HG03196 (cell line): ENCODE data around the gene TNNC2.
"Not testable (repeated sequence)": the region's sequence is repeated elsewhere in the genome, so short reads cannot be mapped to it uniquely, and the experiment has no call there.

Source experiments
- ATAC-seq: cut with Tn5 transposase; IDR thresholded peaks from one replicate; pipeline ENCODE4 v1.9.1; 2021; ENCODE audit not compliant: unreplicated experiment

Gene TNNC2

DNA sequence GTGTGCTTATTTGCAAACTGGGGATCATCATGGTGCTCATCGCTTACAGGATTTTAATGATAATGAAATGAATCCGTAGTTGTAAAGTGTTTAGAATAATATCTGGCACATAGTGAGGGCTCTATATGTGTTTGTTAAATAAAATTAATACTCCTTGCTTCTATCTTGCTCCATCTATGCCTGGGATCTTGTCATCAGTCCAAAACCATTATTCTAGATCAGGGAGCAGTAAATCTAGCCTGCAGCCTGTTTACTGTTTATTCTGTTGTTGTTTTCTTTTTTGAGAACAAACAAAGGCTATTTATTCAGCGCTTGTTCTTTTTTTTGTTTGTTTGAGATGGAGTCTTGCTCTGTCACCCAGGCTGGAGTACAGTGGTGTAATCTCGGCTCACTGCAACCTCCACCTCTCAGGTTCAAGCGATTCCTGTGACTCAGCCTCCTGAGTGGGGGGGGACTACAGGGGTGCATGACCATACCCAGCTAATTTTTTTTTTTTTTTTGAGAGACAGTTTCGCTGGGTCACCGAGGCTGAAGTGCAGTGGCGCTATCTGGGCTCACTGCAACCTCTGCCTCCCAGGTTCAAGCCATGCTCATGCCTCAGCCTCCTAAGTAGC, 22.0 kb upstream of the TNNC2 start:
- ATAC-seq: no peak

DNA sequence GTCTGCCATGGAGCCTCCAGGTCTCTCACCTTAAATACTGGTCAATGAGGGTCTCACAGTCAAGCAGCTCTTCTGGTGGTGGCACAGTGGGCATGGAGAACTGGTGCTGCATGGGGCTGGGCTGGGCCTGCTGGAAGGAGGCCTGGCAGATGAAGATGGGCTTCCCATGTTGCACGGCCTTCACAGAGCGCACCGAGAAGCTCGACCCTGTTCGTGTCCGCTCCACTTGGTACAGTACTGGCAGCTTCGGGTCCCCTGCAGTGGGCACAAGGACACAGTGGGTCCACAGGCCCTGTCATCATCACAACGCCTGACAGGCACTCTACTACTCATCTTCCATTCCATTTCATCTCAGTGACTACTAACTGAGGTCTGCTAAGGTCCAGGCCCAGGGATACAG, 21.3 kb upstream of the TNNC2 start:
- no peak for ATAC-seq

DNA sequence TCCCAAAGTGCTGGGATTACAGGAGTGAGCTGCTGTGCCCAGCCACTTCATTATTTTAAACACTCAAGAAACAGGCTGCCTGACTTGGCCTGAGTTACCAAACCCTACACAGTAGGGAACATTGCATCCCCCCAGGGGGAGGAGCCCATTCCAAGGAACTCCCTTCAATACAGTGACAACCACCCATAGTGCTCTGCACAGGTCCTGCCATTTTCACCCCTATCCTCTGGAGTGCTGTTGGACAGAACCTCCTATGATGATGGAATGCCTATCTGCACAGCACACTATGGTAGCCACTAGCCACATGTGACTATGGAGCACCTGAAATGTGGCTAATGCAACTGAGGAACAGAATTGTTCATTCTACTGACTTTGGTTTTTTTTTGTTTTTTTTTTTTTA, 18.3 kb upstream of the TNNC2 start:
- no peak for ATAC-seq

DNA sequence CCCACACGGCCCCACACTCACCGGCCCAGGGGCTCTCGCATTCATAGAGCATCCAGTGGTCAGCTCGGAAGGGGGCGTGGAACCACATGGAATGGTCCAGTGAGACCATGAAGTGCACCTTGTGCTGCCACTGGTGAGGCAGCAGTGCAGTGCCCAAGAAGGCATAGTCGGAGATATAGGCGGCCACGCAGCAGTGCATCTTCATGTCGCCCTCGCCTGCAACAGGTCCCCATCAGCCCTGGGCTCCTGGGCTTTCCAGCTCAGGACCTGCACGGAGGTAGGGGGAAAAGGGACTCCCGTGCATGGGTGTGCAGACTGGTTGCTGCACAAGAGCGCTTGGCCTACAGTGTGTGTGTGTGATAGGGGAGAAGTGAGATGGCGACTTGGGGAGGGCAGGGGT, 16.4 kb upstream of the TNNC2 start:
- ATAC-seq: no peak

DNA sequence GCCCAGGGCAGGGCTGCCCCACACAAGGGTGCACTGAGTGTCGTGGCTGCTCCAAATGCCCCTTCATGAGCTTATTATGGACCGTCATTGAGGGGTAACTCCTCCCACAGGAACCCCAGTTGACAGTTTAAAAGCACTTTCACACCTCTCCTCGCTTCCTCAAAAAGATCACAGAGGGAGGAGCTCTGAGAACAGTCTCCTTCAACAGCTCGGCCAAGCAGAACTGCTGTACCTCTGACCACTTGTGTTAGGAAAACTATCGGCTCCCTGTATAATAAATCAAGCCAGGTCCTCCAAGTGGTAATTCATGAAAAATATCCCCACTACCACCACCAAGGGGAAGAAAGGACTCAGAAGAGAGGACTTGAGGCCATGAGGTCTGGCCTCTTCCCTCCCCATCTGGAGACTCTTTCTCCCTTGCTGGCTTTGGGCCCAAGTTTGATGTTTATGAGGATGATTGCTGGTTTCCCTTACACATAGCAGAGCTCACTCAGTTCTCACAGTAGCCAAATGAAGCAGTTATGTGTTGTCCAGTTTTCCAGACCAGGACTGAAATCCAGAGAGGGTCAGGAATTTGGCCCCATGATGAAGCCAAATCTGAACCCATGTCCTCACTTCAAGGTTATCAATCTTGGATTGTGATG, 15.2 kb upstream of the TNNC2 start:
- ATAC-seq: no peak

DNA sequence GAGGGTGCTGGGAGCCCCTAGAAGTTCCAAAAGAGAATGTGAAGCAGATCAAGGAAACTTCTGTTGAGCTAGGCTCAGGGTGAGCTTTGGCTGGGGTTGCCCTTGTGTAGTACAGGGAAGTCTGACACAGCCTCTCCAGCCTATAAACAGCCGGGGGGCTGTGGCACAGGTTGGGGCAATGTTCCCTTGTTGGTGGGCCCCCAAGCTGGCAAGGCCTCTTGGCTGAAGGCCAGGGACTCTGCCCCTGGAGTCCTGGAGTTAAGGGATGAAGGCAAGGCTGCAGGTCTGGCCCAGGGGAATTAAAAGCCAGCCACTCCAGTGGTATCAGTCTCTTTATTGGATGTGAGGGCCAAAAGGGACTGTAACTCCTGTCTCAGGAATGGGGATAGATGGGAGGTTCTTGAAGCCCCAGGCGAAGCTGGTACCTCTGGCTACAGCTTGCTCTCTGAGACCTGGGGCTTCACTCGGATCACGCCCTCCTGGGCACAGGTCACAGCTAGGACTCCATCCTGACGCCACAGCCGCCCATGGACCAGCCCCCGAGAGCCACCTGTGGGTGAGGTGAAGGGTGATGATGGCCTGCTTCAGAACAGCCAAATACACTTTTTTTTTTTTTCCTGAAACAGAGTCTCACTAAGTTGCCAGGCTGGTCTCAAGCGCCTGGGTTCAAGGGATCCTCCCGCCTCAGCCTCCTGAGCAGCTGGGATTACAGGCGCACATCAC, 14.5 kb upstream of the TNNC2 start:
- ATAC-seq: no peak

DNA sequence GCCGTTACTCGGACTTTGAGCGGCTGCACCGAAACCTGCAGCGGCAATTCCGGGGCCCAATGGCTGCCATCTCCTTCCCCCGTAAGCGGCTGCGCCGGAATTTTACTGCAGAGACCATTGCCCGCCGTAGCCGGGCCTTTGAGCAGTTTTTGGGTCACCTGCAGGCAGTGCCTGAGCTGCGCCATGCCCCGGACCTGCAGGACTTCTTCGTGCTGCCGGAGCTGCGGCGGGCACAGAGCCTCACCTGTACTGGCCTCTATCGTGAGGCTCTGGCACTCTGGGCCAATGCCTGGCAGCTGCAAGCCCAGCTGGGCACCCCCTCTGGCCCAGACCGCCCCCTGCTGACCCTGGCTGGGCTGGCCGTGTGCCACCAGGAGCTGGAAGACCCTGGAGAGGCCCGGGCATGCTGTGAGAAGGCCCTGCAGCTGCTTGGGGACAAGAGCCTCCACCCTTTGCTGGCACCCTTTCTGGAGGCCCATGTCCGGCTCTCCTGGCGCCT, 13.6 kb upstream of the TNNC2 start:
- no peak for ATAC-seq

DNA sequence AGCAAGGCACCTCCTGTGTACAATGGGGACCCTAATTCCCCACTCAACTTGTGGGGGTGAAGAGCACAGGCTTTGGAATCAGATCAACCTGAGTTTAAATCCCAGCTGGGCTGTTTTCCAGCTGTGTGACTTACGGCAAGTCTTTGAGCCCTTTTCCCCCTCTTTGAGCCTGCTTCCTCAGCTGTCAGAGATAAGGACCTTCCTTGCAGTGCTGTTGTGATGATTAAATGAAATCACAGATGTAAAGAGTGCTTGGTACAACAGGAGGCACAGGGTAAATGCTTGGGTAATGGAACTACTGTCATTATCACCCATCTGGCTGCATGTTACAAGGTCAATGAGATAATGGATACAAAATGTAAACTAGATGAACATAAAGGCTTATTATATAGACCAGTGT, 9.7 kb upstream of the TNNC2 start:
- no peak for ATAC-seq

DNA sequence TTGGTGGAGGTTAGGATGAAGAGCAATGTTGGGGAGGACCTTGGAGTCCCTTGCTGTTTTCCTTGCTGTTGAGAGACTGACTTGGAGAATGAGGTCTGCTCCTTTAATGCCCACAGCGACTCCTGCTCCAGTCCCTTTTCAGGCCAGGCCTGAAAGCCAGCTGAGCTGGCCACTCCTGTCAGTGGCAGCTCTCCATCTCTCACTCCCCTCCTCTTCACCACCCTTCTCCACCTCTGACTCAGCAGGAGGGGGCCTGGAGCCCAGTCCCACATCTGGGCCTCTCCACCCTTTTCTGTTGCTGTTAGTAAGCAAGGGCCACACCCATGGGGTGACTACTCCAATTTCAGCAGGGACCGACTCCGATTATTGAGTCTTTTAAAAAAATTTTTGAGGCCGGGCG, 8.7 kb upstream of the TNNC2 start:
- no peak for ATAC-seq

DNA sequence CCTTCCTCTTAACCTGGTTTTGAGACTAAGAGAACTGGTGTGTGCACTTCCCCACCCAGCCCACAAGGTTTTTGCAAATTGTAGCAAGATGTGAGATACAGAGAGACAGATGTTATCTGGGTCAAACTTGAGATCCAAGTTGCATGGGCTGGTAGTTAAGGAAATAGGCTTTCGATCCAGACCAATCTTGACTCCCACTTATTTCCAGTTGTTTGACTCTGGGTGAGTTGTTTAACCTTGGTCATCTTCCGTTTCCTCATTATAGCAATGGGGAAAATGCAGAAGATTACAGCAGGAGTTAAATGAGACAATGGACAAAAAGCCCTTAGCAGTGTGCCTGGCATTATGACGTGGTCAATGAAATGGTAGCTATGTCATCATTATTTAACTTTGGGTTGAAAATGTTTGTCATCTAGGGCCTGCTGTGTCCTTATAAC, 8.2 kb upstream of the TNNC2 start:
- no peak for ATAC-seq

DNA sequence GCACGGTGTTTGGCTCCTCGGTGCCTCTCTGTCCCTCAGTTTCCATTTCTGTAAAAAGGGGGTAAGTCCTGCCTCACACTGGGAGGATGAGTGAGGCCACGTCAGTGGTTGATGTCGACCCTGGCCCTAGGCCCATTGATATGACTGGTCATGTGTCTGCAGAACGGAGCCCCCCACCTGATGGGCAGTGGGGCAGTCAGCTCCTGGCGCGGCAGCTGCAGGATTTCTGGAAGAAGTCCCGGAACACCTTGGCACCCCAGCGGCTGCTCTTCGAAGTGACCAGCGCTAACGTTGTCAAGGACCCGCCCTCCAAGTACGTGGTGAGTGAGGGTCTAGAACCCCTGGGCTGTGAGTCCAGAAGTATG, 7.7 kb upstream of the TNNC2 start:
- no peak for ATAC-seq

DNA sequence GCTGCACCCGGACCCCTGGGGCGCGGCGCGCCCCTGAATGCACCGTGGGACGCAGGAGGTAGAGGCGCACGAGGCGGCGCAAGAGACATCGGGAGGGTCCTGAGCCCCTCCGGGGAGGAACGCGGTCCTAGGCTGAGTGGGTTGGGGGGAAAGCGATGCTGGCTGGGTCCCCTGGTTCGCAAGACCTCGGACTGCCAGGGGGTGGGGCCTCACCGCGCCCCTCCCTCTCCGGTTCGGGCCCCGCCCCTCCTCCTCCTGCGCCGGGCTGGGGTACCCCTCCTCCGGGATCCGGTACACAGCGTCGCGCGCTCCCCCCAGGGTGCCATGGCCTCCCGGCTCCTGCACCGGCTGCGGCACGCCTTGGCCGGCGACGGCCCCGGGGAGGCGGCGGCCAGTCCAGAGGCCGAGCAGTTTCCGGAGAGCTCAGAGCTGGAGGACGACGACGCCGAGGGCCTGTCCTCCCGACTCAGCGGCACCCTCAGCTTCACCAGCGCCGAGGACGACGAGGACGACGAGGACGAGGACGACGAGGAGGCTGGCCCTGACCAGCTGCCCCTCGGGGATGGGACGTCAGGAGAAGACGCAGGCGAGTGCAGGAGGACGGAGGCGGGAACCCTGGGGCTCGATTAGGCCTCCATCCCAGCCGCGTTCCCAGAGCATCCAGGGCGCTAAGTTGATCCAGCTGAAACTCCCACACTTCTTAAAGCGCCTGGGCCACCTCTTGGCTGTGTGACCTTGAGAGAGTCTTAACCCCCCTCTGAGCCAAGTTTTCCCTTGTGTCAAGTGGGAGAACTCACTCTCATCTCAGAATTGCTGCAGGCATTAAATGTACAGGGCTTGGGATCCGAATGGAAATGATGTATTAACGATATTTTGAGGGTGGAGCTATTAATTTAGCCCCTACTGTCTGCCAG, 7.0 kb upstream of the TNNC2 start:
- no peak for ATAC-seq

DNA sequence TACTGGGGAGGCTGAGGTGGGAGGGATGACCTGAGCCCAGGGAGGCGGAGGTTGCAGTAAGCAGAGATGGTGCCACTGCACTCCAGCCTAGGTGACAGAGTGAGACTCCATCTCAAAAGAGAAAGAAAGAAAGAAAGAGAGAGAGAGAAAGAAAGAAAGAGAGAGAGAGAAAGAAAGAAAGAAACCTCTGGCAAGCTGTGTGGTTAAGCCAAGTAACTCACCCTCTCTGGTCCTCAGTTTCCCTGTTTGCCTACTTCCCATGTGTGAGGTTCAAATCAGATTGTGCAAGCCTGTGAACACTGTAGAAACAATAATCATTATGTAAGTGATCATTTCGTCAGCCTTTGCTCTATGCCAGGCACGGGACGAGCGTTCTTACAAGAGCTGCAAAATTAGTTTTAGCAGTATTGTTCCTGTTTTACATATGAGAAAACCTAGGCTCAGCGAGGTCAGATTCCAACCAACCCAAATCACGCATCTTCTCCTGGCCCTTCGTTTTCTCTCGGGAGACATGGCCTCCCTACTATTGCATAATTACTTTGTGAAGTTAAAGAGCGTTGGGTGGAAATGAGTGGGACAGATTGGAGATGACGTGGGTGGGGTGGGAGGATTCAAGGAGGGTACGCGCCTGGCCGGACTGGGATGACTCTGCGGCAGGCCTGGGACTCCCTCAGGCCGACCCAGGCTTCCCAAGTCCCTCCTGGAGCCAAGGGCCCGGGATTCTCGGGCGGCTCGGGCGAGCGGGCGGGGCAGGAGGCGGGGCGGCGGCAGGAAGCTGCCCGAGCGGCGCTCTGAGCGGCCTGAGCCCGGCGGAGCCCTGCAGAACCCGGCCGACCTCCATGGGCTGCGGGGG, 6.1 kb upstream of the TNNC2 start, which contains the start of gene SNX21:
Gene SNX21 (plus strand): TSS at position 770 of the 853 bp plus-strand sequence. CDS start 121 bp downstream, outside the sequence.
- no peak for ATAC-seq

DNA sequence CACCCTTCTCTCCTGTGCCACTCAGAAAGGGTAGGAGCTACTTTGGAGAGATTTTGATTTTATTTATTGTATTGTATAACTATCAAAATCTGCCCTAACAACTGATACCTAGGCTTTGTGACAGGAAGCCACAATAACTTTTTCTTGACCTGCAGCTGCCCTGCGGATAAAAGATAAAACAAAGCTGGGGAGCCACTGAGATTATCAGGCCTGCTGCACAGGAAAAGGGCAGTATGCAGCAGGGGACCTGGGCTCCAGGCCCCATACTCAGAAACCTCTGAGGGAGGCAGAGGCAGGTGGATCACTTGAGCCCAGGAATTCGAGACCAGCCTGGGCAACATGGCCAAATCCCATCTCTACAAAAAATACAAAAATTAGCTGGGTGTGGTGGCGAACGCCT, 5.5 kb upstream of the TNNC2 start:
- no peak for ATAC-seq

DNA sequence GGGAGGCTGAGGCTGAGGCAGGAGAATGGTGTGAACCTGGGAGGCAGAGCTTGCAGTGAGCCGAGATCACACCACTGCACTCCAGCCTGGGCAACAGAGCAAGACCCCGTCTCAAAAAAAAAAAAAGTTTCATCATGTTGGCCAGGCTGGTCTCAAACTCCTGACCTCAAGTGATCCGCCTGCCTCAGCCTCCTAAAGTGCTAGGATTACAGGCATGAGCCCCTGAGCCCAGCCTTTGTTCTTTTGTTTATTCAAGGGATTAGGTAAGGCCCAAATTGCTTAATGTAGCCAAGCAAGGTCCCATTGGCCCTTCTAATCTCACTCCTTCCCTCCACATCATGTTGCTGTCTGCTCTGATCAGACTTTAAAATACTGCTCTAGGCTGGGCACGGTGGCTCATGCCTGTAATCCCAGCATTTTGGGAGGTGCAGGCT, 2.6 kb upstream of the TNNC2 start:
- ATAC-seq: not testable (repeated sequence)

DNA sequence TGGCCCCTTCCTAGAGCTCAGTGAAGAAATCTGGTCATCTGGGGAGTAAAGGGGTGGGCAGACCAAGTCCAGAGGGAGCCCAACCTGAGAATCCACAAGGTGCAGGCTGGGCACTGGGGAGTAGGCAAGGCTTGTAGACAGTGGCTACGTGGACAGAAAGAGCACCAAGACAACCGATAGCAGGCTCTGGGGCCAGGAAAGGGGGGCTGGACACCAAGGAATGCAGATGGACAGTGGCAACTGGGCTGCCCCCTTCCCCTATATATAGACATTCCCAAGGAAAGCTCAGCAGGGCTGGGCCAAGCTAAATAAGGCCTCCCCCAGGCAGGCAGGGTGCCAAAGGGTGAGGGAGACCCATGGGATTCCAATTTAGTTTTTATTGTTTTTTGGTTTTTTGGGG, 1.5 kb upstream of the TNNC2 start:
- no peak for ATAC-seq

DNA sequence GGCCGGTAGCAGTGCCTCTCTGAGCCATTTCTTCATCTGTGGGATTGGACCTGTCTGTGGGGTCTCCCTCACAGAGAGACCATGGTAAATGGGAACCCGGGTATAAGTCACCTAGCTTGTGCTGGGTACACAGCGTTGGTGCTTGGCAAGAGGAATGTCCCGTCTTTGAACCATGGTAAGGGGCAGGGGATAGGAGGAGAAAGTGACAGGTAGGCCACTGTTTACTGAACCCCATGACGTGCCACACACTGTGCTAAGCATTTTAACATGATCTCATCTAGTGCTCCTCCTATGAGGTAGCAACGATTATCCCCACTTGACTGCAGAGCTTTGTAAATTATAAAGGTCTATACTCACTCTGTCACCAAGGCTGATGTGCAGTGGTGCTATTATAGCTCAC, 600 bp upstream of the TNNC2 start:
- no peak for ATAC-seq

DNA sequence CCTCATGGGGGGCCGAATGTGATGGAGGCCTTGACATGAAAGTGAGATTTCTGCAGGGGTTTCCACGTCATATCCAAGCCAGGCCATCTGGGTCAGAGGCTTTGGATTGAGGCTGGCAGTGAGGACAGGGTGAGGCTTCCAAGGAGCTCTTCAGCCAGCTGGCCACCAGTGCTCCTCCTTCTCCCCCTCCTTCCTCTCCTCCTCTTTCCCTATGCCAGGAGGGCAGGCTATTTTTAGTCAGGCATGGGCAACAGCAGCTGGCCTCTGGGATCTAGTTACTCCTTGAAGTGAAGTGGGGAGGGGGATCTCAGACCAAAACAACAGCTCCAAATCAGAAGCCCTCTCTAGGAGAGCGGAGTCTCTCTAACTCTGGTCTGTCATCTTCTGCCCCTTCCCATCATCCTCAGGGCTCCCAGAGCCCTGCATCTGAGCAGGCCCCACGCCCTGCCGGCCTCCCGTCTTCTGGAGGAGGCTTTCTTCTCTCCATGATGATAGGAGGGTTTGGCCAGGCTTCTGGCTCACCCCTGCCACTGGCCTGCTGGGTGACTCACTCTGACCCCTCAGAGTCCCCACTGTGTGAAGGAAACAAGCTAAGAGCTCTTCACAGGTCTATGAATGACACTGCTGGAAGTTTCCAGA, 612 bp downstream of the TNNC2 start:
- no peak for ATAC-seq

DNA sequence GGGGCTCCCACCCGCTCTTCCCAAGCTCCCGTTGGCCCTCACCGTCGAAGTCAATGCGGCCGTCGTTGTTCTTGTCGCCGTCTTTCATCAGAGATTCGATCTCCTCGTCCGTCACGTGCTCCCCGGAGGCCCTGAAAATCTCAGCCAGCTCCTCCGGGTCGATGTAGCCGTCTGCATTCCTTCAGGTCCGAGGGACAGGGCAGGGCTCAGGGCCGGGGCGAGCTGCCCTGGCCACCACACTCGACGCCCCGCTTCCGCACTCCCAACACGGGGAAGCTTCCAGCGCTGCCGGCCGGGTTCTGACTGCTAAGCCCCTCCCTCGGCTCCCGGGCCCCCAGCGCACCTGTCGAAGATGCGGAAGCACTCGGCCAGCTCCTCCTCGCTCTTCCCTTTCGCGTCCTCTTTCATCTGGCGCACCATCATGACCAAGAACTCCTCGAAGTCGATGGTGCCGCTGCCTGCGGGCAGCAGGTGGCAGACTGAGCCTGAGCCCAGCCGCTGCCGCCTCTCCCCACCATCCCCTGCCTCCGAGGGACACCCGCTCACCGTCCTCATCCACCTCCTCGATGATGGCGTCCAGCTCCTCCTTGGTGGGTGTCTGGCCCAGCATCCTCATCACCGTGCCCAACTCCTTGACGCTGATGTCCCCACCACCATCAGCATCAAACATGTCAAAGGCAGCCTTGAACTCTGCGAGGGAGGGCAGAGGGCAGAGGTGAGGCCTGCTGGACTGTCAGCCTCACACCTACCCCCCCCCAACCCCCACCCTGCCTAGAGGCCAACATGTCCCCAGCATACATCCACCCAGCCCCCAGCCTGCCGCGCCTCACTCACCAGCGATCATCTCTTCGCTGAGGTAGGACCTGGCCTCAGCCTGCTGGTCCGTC, 2.9 kb downstream of the TNNC2 start:
- no peak for ATAC-seq
